Rectal smooth muscle tissue (tissue), 1 donor: ENCODE data around the gene TEX35.

Experiments
- H3K27ac ChIP-seq: one replicate; pipeline ENCODE4 v1.7.0; 2013; ENCODE audit warnings: low read depth, low read length, inconsistent platforms
- H3K27me3 ChIP-seq: one replicate; pipeline ENCODE4 v1.7.0; 2013; ENCODE audit warnings: low read length; ENCODE audit not compliant: control insufficient read depth, insufficient read depth
- H3K36me3 ChIP-seq: one replicate; pipeline ENCODE4 v1.7.0; 2013; ENCODE audit warnings: low read length; ENCODE audit not compliant: control insufficient read depth, insufficient read depth
- H3K4me1 ChIP-seq: one replicate; pipeline ENCODE4 v1.7.0; 2013; ENCODE audit warnings: low read length; ENCODE audit not compliant: control insufficient read depth, insufficient read depth
- H3K4me3 ChIP-seq: one replicate; pipeline ENCODE4 v1.7.0; 2013; ENCODE audit warnings: low read length
- H3K9ac ChIP-seq: one replicate; pipeline ENCODE4 v1.7.0; 2013; ENCODE audit warnings: low read length

TEX35 gene

DNA sequence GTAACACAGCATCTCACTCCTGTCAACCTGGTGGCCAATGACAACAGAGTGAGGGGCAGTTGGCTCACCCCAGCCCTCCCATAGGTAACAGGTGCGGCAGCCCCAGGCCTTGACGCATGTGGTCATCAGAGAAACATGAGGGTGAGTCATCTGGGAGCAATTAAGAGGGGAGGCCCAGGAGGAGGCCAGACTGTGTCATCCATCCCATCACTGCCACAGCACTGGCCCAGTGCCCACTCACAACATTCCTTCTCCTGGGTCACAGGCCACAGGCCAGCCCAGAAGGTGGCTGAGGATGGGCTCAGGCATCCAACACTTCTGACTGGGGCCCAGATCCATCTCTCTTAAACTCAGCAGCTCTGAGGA is 17.1 kb downstream of the TEX35 start:
- H3K4me3 ChIP-seq: no peak overlapping the region
- H3K27ac ChIP-seq: no peak overlapping the region
- H3K9ac ChIP-seq: no peak overlapping the region
- H3K27me3 ChIP-seq: no peaks in the 10 kb centered on the region
- no peaks in the 10 kb centered on the region for H3K36me3 ChIP-seq
- H3K4me1 ChIP-seq: no peaks in the 10 kb centered on the region

DNA sequence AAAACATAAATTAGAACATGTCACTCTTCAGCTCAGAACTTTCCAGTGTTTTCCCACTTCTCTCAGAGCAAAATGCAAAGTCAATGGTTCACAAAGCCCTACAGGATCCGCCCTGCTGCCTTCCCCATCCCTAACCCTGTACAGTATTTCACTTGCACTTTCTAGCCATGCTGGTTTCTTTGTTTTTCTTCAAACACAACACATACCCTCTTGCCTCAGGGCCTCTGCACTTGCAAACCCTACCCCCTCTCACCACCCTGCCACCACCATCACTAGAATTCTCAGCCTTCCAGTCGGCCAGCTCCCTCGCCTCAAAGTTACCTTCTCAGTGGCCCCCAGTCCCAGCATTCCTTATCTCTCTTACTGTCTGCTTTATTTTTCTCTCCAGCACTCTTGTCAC is 17.6 kb downstream of the TEX35 start:
- H3K9ac ChIP-seq: no peak overlapping the region
- no peaks in the 10 kb centered on the region for H3K27me3 ChIP-seq
- no peak overlapping the region for H3K27ac ChIP-seq
- H3K4me1 ChIP-seq: no peaks in the 10 kb centered on the region
- no peaks in the 10 kb centered on the region for H3K36me3 ChIP-seq
- no peak overlapping the region for H3K4me3 ChIP-seq

DNA sequence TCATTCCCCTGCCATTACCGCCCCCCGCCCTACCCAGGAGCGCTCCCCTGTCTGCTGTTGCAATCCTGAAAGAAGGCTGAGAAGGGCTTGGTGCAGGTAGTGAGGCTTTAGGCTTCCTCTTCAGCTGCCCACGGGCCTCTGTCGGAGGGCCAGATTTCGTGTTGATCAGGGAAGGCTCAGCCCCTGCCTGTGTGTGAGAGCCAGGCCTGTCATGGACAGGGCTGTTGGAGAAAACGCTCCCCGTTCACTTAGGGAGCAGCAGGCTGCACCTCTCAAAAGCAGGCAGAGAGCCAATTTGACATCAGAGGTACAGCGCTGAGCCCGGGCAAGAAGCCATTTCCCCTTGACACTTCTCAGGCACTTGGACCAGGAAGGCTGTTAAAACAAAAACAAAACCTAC is 19.0 kb downstream of the TEX35 start:
- Histone ChIP-seq H3K27me3 (no peaks in the 10 kb centered on the region), H3K27ac (no peak overlapping the region), H3K36me3 (no peaks in the 10 kb centered on the region), H3K4me3 (no peak overlapping the region), H3K4me1 (no peaks in the 10 kb centered on the region), H3K9ac (no peak overlapping the region)

DNA sequence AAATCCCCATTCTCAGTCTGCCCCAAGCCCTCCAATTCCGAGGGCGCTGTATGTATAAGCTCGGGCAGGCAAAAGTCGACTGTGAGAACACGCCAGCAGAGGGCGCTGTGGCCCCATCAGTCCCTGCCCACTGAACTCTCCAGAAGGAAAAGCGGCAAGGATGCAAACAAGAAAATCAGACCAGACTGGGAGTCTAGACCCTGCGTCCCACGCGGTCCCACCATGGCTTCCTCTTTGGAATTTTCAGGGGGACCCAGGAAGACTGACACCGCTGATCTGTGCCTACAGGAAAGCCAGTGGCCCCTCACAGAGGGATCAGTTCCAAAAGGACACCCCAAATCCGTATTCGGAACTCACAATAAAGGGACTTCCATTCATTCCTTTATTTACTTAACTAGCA is 19.5 kb downstream of the TEX35 start:
- H3K36me3 ChIP-seq: no peaks in the 10 kb centered on the region
- no peak overlapping the region for H3K4me3 ChIP-seq

DNA sequence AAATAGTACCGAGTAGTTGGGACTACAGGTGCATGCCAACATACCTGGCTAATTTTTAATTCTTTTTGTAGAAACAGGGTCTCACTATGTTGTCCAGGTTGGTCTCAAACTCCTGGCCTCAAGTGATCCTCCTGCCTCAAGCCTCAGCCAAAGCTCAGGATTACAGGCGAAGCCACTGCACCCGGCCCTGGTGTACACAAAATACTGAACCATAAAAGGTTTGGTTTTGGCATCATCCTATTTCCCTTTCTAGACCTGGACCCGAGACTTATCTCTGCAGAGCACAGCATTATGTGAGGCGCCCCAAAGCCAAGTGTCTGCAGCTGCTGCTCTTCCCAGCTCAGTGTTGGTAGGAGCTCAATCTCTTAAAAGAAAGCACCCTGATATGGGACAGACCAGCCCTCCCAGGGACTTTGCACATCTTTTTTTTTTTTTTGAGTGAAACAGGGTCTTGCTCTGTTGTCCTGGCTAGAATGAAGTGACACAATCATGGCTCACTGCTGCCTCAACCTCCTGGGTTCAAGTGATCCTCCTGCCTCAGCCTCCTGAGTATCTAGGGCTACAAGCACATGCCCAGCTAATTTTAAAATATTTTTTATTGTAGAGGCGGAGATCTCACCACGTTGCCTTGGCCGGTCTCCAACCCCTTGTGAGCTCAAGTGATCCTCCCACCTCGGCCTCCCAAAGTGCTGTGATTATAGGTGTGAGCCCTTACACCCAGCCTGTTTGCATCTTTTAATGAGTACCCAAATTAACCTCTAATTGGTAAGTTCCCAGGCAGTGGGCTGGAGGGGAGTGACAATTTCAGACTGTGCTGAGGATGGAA is 20.4 kb downstream of the TEX35 start:
- Histone ChIP-seq H3K4me1 (no peaks in the 10 kb centered on the region), H3K27ac (no peak overlapping the region), H3K27me3 (no peaks in the 10 kb centered on the region), H3K4me3 (no peak overlapping the region), H3K9ac (no peak overlapping the region), H3K36me3 (no peaks in the 10 kb centered on the region)

More for the DNA sequence above, 19.5 kb downstream of the TEX35 start:
- no peak overlapping the region for H3K27ac ChIP-seq
- H3K4me1 ChIP-seq: no peaks in the 10 kb centered on the region
- no peaks in the 10 kb centered on the region for H3K27me3 ChIP-seq
- no peak overlapping the region for H3K9ac ChIP-seq

DNA sequence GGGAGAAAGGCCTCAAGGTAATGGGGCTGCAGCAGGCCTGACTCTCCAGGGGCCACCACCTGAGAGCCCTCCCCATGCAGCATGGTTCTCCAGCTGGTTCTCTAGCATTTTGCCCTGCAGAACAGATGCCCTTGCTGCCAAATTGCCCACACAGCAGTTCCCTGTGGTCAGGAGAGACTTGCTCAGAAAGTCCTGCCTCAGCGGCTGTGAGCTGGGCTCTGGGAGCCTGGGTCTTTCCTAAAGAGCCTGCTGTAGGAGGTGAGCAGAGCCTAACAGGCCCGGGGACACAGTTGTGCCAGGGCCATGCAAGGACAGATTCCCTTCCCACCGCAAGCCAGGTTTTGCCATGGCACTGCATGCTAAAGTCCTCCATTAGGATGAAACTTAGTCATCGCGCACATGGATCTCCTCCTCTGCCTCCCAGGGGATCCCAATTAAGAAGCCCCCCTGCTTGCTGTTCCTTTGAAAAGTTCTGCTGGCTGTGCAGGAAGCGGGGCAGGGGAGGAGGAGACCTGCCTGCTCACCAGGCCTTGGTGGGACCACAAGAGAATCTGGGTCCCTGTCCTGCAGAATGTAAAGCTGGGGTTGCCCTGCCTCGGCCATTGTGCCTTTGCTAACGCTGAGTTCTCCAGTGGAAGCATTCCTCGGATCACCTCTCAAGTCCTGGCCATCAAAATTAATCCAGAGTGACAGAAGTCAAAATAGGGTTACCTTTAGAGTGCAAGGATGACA is 21.4 kb downstream of the TEX35 start:
- Histone ChIP-seq H3K4me1 (no peaks in the 10 kb centered on the region), H3K4me3 (no peak overlapping the region), H3K36me3 (no peaks in the 10 kb centered on the region), H3K27me3 (no peaks in the 10 kb centered on the region), H3K9ac (no peak overlapping the region), H3K27ac (no peak overlapping the region)

DNA sequence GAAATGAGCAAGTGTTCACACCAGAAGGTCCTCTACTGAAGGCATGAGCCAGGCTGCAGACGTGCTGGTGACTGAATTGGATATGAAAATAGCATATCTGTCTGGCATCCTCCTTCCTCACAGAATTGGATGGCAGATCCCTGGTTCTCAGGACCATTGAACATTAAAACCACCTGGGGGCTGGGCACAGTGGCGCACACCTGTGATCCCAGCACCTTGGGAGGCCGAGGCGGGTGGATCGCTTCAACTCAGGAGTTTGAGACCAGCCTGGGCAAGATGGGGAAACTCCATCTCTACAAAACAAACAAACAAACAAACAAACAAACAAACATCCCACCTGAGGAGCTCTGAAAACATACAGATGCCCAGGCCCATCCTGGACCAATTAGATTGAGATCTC is 23.4 kb downstream of the TEX35 start:
- Histone ChIP-seq H3K4me3 (no peak overlapping the region), H3K27me3 (no peaks in the 10 kb centered on the region), H3K27ac (no peak overlapping the region), H3K9ac (no peak overlapping the region), H3K36me3 (no peaks in the 10 kb centered on the region), H3K4me1 (no peaks in the 10 kb centered on the region)

DNA sequence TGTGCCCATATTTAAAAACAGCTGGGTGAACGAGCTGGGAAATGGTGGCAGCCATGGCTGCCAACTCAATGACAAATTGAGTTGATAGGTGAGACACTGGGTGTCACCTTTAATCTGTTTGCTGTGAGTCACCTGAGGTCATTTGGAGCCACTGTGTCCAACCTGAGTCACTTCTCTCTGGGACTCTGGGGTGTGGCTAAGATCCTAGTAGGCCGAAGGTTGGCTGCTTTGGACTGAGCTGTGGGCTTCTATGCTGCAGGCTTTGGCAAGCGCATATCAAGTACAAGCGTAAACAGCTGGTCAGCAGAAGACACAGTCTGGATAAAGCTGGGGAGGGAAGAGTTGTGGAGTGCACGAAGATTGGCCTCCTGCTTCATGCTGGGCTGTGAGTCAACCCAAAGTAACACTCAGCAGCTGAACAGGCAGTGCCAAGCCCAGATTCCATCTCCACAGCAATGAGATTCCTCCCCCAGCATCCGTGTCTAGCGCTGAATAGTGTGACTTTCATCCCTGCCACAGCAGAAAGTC is 24.0 kb downstream of the TEX35 start:
- Histone ChIP-seq H3K4me1 (no peaks in the 10 kb centered on the region), H3K4me3 (no peak overlapping the region), H3K9ac (no peak overlapping the region), H3K27me3 (no peaks in the 10 kb centered on the region), H3K36me3 (no peaks in the 10 kb centered on the region), H3K27ac (no peak overlapping the region)

DNA sequence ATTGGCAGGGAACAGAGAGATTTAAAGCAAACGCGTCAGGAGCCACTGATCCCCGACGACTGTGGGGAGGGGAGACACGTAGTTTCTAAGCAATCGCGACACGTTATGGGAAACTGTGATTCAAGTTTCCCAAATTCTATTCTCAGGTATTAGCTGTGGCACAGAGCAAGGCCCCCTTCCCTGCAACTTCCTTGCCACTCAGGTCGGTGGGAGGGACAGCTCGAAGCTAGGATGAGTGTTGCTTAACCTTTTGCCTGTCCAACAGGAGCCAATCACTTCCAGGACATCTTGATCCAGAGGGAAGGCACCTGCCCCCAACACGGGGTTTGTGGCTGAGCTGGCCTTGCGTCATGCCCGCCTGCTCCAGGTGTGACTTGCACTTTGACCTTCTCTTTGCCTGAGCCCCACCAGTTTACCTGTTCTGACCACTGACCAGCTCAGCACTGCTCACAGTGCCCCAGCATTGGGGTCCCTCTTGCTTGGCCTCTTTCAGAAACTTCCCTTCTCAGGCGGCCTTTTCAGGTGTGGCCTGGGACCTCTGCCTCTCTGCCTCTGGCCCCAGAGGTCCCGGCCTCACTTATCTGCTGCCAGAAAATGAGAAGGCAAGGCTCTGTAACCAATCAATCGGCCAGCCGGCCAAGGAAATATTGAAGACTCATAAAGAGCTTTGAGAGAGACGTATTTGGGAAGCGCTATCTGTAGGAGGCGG is 24.6 kb downstream of the TEX35 start:
- Histone ChIP-seq H3K4me1 (no peaks in the 10 kb centered on the region), H3K27ac (no peak overlapping the region), H3K27me3 (no peaks in the 10 kb centered on the region), H3K36me3 (no peaks in the 10 kb centered on the region), H3K9ac (no peak overlapping the region), H3K4me3 (no peak overlapping the region)

DNA sequence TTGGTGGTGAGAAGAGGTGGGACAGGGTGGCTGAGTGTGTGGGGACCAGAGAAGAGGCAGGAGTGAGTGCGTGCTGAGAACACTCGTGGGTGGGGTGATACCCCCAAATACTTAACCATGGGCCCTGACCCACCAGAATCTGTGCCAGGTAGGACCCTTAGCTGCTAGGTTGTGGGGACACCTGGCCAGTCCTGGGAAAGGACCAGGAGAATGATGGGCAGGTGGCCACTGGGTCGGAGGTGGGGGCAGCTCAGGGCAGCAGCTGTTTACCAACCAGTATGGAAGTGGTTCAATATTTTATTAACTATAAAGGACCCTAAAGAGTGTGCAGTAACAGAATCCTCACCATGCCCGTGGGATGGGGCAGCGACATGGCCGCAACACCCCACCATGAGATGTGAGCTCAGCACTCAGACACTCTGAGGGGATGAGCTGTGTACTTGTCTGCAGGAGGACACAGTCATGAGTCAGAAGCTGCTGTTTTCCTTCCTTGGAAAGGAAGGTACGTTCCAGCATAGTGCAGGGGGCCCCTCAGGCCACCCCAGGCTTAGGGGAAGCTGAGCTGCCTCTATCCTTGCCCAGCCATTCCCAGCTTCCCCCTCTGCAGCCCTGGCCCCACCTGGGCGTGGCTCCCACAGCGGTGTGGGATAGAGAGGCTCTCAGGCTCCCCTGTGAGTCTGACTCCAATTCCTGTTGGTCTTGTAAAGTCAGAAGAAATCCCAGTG is 25.4 kb downstream of the TEX35 start:
- H3K4me1 ChIP-seq: no peaks in the 10 kb centered on the region
- H3K27ac ChIP-seq: no peak overlapping the region
- H3K4me3 ChIP-seq: no peak overlapping the region
- H3K27me3 ChIP-seq: no peaks in the 10 kb centered on the region
- no peak overlapping the region for H3K9ac ChIP-seq
- H3K36me3 ChIP-seq: no peaks in the 10 kb centered on the region

DNA sequence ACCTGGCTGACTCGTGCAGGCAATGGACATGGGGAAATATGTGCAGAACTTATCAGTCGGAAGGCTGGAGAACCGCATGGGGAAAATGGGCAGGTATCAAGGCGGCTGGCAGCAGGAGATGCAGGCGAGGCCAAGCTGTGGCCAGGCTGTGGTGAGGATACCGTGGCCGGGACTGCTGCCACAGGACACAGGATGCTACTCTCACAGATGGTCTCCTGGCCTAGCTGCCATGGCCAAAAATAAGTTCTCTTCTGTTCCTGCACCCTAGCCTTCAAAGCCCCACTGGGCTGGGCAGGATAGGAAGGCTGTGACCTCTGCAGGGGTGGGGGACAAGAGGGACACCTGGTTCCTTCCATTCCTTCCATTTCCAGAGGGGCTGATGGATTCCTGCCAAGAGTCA is 26.4 kb downstream of the TEX35 start:
- Histone ChIP-seq H3K4me3 (no peak overlapping the region), H3K36me3 (no peaks in the 10 kb centered on the region), H3K4me1 (no peaks in the 10 kb centered on the region), H3K9ac (no peak overlapping the region), H3K27me3 (no peaks in the 10 kb centered on the region), H3K27ac (no peak overlapping the region)

DNA sequence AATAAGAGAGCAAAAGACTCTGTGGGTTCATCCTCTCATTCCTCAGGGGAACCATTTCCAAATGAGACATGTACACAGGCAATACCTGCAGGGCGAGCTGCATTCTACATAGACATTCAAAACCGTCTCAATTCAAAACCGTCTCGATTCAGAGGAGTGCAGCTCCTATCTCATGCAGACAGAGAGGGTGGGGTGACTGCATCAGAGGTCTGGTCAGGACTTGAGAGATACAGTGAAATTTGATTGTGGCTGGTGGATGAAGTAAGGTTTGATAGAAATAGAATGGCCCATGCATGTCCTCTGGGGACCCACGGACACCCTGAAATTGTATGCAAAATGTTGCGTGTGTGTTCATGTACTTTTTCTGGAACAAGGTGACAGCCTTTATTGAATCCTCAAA is 27.3 kb downstream of the TEX35 start:
- H3K4me3 ChIP-seq: no peak overlapping the region
- no peak overlapping the region for H3K27ac ChIP-seq

More for the DNA sequence above, 27.3 kb downstream of the TEX35 start:
- Histone ChIP-seq H3K9ac (no peak overlapping the region), H3K27me3 (no peaks in the 10 kb centered on the region), H3K4me1 (peaks cover 5% of the 10 kb centered on the region), H3K36me3 (no peaks in the 10 kb centered on the region)
